Effector memory CD8-positive, alpha-beta T cell (primary cell): ENCODE measurements around the gene GCFC2.
"Not testable (repeated sequence)": the region's sequence is repeated elsewhere in the genome, so short reads cannot be mapped to it uniquely, and the experiment has no call there.

Experiments used
- ATAC-seq: fragments of 150-1000 bp; cut with Tn5 transposase; replicated peaks from 2 replicates; pipeline ENCODE4 v1.10.0; 2021; ENCODE audit warnings: mild to moderate bottlenecking, moderate library complexity
- DNase-seq, 3 experiments: peaks; one replicate each; pipeline ENCODE4 v3.0.0; 2021
- H3K27ac Mint-ChIP-seq, 2 donors: one replicate each; pipeline ENCODE4 v1.8.0; 2022; ENCODE audit warnings: mild to moderate bottlenecking in 2 of 2, mixed read lengths in 2 of 2, moderate library complexity in 2 of 2
- H3K27me3 Mint-ChIP-seq, 2 donors: one replicate each; pipeline ENCODE4 v1.8.0; 2022; ENCODE audit warnings: mixed read lengths in 2 of 2
- H3K36me3 Mint-ChIP-seq: one replicate; pipeline ENCODE4 v1.8.0; 2022; ENCODE audit warnings: mild to moderate bottlenecking, moderate library complexity, mixed read lengths; ENCODE audit not compliant: insufficient read depth
- H3K4me1 Mint-ChIP-seq, 2 donors: one replicate each; pipeline ENCODE4 v1.8.0; 2022; ENCODE audit warnings: low read depth in 2 of 2, mixed read lengths in 2 of 2
- H3K4me3 Mint-ChIP-seq, 2 donors: one replicate each; pipeline ENCODE4 v1.8.0; 2022; ENCODE audit warnings: mild to moderate bottlenecking in 2 of 2, mixed read lengths in 2 of 2, moderate library complexity in 2 of 2
- H3K9me3 Mint-ChIP-seq, 2 donors: one replicate each; pipeline ENCODE4 v1.8.0; 2022; ENCODE audit warnings: mixed read lengths in 2 of 2
- total RNA-seq, 9 experiments: gene quantifications; one replicate each; lab custom pipeline; 2026; lab: John Stamatoyannopoulos, UW

Gene GCFC2
- total RNA-seq: 26.2 to 71.7 (median 48.6) reads per million in 9 experiments

DNA sequence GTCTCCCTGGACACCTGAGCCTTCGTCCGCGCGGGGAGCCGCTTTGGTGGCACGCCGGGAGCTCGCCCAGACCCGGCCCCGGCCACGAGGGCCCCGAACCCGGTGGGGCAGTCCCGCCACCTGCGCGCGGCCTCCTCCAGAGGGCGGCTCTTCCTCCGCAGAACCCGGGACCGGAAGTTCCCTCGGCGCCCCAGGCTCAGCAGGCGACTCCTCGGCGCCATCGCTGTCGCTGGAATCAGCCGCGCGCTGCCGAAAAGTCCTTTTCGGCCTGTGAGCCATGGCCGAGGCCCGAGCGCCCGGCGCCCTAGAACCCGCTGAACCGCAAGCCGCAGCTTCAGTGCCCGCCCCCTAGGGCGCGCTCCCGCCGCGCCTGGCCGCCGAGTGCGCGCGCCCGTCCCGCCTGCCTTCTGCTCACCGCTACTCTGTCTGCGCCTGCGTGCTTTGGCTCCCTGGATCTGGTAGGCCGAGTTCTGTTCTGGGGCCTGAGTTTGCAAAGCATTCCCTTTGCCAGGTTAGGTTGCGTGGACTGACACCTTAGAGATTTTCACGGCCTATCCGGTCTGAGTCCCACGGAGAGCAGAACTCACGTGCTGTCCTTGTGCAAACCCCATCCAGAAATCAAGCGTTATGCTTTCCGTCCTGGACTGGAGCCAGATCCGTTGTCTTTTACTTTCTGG is at the start of gene GCFC2:
Gene GCFC2 (minus strand): TSS at position 339 of the 677 bp plus-strand sequence. CDS start 60 bp downstream, at position 279.
- peak within 1 kb of the TSS; percentile 89 to 90 for H3K4me3 Mint-ChIP-seq
- peaks cover 0 to 9% of the 10 kb centered on the region in 2 donors for H3K27me3 Mint-ChIP-seq
- no peaks in the 10 kb centered on the region for H3K9me3 Mint-ChIP-seq
- peaks cover 11 to 15% of the 10 kb centered on the region in 2 donors for H3K4me1 Mint-ChIP-seq
- peak; percentile 83 for ATAC-seq
- H3K27ac Mint-ChIP-seq: peak within 1 kb of the TSS; percentile 96 to 98
- H3K36me3 Mint-ChIP-seq: peaks cover 11% of the 10 kb centered on the region
- DNase-seq: peak; percentile 74 to 79 (median 75)

DNA sequence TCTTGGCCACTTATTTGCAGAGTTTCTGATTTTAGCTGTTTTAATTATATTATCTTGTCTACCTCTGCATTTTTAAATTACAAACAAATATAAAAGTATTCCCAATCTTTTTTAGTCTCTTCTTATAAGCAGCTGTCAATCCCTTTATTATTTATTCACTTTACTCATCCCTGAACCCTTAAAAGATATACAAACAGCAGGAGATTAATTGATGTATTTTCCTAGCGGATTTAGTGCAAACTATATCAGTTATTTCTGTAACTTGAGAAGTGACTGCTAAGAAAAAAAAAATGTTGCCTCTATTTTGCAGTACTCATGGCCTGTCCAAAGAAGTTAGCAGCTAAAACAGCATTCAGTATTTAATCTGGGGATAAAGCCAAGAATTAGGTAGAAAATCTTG is 42.1 kb upstream of the GCFC2 start:
- Mint-ChIP-seq H3K9me3 (no peaks in the 10 kb centered on the region), H3K27ac (no peak overlapping the region), H3K27me3 (peaks cover 0 to 27% of the 10 kb centered on the region in 2 donors), H3K4me3 (no peak overlapping the region), H3K4me1 (no peaks in the 10 kb centered on the region), H3K36me3 (no peaks in the 10 kb centered on the region)
- ATAC-seq: no peak
- DNase-seq: no peak

DNA sequence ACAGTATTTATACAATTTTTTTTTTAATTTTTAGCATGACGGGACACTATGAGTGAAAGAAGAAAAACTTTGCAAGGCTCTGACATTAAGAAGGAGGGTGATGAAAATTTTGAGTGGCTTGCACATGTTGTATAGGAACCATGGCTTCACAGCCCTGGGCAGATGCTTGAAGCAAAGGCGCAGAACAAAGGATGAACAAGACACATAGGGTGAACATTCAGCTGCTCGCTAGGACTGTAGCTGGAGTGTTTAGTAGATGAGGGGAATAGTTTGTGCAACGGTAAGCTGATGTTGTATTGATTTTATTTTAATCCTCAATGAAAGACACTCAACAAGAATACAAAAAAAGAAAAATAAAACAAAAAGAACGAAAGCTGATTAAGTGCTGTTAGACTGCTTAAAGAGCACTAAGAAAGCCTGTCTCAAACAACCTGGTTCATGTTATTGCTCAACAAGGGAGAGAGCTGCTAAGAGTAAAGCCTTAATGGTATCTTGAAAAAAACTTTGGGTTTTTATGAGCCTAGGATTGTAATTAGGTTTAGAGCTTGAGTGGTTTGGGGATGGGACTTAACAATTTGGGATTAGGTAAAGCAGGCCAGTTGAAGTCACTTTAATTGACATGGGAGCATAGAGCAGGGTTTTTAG is 41.2 kb upstream of the GCFC2 start:
- DNase-seq (no peak), ATAC-seq (no peak)
- no peaks in the 10 kb centered on the region for H3K4me1 Mint-ChIP-seq
- H3K27me3 Mint-ChIP-seq: peaks cover 0 to 23% of the 10 kb centered on the region in 2 donors
- H3K27ac Mint-ChIP-seq: no peak overlapping the region
- H3K36me3 Mint-ChIP-seq: no peaks in the 10 kb centered on the region
- H3K4me3 Mint-ChIP-seq: no peak overlapping the region
- no peaks in the 10 kb centered on the region for H3K9me3 Mint-ChIP-seq

DNA sequence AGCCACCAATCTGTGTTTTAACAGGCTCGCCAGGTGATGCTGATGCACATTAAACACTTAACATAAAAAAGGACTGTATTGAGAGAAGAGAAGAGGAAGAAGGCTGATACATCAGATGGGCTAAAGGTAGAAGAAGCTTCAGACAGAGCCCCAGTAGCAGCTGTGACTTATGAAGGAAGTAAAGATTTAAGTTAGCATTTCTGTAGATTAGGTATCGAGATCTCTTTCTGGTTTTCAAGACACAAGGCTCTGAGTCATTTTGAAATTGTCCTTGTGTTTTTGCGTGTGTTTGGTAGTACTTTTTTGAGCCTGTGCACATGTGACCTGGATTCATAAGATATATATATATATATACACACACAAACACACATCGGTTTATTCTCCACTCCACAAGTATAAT is 40.6 kb upstream of the GCFC2 start:
- Mint-ChIP-seq H3K4me1 (no peaks in the 10 kb centered on the region), H3K27ac (no peak overlapping the region), H3K9me3 (no peaks in the 10 kb centered on the region), H3K4me3 (no peak overlapping the region), H3K36me3 (no peaks in the 10 kb centered on the region), H3K27me3 (peaks cover 0 to 23% of the 10 kb centered on the region in 2 donors)
- no peak for ATAC-seq
- no peak for DNase-seq

DNA sequence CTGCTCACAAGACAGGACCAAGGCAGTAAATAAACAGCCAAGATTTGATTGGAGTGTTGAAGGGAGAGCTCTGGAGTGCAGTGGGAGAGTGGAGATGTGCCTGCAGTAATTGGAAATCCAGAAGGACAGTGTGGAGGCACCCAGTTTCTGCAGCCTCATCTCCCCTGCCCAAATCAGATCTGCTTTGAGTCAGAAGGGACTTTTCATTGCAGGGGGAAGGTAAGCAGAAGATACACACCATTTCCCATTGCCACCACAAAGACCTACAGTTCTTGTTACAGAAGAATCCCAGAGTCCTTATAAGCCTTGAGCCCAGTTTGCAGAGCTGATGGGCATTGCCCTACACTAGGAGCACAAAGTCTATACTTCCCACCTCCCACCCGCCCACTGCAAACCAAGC is 27.2 kb upstream of the GCFC2 start:
- H3K27me3 Mint-ChIP-seq: peaks cover 27 to 42% of the 10 kb centered on the region in 2 donors
- H3K4me3 Mint-ChIP-seq: no peak overlapping the region
- H3K27ac Mint-ChIP-seq: no peak overlapping the region
- DNase-seq (no peak), ATAC-seq (no peak)
- H3K36me3 Mint-ChIP-seq: no peaks in the 10 kb centered on the region
- peaks cover 3 to 7% of the 10 kb centered on the region in 2 donors for H3K9me3 Mint-ChIP-seq
- no peaks in the 10 kb centered on the region for H3K4me1 Mint-ChIP-seq

DNA sequence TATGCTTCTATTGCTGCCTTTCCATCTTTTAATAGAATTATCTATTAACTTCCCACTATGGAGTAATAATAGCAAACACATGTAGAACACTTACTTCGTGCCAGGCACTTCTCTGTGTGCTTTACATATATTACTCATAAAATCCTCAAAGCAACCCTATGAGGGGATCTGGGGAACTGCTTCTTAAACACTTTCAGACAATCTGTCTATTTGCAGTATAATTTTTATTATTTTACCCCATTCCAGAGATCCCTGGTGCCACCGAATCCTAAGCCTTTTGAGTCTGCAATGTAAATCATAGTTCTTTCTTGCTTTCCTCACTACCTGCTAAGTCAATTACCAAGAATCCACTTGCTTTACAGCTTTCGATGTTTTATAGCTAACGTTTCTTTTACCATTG is 25.6 kb upstream of the GCFC2 start:
- Mint-ChIP-seq H3K36me3 (no peaks in the 10 kb centered on the region), H3K9me3 (peaks cover 3 to 7% of the 10 kb centered on the region in 2 donors), H3K27ac (no peak overlapping the region), H3K27me3 (peaks cover 27 to 54% of the 10 kb centered on the region in 2 donors), H3K4me1 (no peaks in the 10 kb centered on the region), H3K4me3 (no peak overlapping the region)
- ATAC-seq: no peak
- DNase-seq: no peak

DNA sequence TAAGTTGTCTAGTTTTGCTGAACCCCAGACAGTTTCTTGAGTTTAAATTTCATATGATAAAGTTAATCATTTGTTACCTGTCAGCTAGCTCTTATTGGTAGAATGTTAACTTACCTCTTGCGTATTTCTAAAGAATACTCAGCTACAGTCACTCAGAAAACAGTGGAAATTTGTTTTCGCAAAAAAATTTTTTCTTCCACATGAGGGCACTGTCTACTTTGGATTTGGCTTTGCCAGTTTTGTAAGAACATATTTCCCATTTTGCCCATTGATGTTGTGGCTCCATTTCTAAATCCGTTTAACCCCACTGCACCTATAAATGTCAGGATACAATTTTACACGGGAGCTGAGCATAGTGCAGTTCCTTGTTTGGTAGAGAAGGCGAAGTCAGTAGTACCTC is 19.1 kb upstream of the GCFC2 start:
- Mint-ChIP-seq H3K9me3 (no peaks in the 10 kb centered on the region), H3K4me3 (no peak overlapping the region), H3K27me3 (peaks cover 16 to 46% of the 10 kb centered on the region in 2 donors), H3K27ac (no peak overlapping the region), H3K36me3 (no peaks in the 10 kb centered on the region), H3K4me1 (no peaks in the 10 kb centered on the region)
- ATAC-seq (no peak), DNase-seq (no peak)

DNA sequence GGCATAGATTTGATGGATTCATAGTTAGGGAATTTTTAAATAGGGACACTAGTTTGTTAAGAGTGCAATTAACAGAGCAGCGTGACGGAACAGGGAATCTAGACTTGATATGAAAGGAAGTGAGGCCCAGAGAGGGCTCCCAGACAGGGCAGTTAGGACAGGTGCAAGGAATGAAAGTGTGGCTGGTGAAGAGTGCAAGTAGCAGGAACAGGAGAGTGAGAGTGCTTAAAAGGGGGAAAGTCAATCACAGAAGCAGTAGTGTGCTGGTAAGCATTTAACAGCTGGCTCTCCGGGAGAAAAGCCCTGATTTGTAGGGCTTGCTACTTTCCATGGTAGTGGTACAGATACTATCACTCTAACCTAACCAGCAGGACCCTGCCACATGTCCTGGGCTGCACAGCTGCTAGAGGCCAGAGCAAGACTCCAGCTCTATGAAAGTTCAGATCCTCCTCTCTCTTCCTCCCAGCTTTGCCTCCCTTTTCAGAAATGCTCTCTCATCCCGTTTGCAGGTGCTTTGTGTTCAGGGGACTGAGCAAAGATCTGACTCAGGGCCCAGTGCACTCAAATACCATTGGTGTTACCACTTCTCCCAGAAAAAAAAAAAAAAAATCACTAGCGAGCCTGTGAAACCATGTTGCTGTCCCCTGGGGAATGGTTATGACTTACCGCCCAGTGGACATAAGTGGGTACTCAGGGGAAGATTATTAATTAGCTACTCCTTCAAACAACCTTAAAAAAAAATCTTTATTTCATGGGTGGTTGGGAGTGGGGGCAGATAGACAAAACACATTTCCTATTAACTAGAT is 18.1 kb upstream of the GCFC2 start:
- ATAC-seq (no peak), DNase-seq (no peak)
- Mint-ChIP-seq H3K27ac (no peak overlapping the region), H3K27me3 (peaks cover 25 to 56% of the 10 kb centered on the region in 2 donors), H3K9me3 (no peaks in the 10 kb centered on the region), H3K4me1 (no peaks in the 10 kb centered on the region), H3K36me3 (no peaks in the 10 kb centered on the region), H3K4me3 (no peak overlapping the region)

DNA sequence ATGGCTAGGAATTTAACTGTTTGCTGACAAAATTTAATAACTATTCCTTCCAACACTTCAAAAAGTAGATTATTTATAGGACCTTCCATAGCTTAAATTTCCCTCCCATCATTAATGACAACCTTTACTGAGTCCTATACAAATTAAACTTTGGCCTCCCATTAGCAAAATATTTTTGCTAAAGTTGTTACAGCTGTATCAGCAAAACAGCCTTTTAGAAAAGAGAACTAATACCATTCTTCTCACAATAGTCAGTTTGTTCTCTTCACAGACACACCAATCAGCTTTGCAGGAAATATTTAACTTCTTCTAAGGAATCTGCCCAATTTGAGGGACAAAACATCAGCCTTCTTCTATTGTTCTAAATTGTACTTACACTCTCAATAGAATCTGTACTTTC is 12.0 kb upstream of the GCFC2 start:
- H3K36me3 Mint-ChIP-seq: no peaks in the 10 kb centered on the region
- no peaks in the 10 kb centered on the region for H3K9me3 Mint-ChIP-seq
- no peaks in the 10 kb centered on the region for H3K4me1 Mint-ChIP-seq
- H3K4me3 Mint-ChIP-seq: no peak overlapping the region
- peaks cover 53 to 57% of the 10 kb centered on the region in 2 donors for H3K27me3 Mint-ChIP-seq
- DNase-seq: no peak
- H3K27ac Mint-ChIP-seq: no peak overlapping the region
- ATAC-seq: no peak

DNA sequence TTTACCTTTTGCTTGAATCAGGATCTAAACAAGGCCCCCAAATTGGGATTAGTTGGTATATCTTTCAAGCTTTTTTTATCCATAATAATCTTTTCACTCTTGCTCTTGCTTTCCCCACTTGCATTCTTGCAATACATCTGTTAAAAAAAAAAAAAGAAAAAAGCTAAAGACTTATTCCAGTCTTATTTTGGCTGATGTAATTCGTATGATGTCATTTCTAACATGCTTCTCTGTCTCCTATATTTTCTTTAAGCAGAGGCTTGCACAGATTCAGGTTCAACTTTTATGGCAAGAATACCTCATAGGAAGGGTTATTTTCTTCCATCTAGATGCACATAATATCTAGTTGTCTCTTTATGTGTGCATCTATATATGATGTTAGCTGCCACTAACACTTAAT is 9.8 kb upstream of the GCFC2 start:
- no peaks in the 10 kb centered on the region for H3K4me1 Mint-ChIP-seq
- H3K9me3 Mint-ChIP-seq: no peaks in the 10 kb centered on the region
- no peak overlapping the region for H3K4me3 Mint-ChIP-seq
- H3K36me3 Mint-ChIP-seq: no peaks in the 10 kb centered on the region
- no peak for ATAC-seq
- H3K27ac Mint-ChIP-seq: no peak overlapping the region
- peaks cover 52 to 59% of the 10 kb centered on the region in 2 donors for H3K27me3 Mint-ChIP-seq
- DNase-seq: no peak

DNA sequence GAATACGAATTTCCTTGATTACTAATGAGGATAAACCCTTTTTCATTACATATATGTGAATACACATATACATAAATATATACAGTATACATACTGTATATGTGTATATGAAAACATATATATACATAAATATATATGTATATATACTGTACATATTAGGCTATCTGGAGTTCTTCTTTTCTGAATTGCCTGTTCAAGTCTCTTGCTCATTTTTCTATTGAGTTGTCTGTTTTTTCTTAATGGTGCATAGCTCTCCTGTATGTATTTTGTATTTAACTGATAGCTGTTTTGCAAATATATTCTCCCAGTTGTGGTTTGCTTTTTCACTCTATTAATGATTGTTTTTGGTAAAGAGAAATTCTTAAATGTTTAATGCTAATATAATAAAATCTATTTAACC is 8.9 kb upstream of the GCFC2 start:
- H3K4me3 Mint-ChIP-seq: no peak overlapping the region
- ATAC-seq (no peak), DNase-seq (no peak)
- no peaks in the 10 kb centered on the region for H3K9me3 Mint-ChIP-seq
- H3K27me3 Mint-ChIP-seq: peaks cover 46 to 60% of the 10 kb centered on the region in 2 donors
- no peak overlapping the region for H3K27ac Mint-ChIP-seq
- no peaks in the 10 kb centered on the region for H3K36me3 Mint-ChIP-seq
- H3K4me1 Mint-ChIP-seq: no peaks in the 10 kb centered on the region

DNA sequence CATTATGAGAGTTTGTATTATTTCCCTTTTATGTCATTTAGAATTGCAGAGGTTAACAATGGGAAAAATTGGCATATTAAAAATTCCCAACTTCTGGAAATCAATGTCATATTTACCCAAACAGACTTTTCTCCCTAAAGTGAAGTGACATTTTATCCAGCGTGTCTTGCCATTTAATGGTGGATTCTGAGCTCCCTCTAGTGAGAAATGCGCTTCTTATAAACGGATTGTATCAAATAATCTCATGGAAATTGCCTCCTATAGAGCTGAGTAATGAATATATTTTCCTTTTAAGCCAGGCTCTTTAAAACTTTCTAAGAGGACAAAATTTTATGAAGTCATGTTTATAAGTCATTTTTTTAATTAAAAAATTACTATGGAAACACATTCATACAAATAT is 5.7 kb upstream of the GCFC2 start:
- Mint-ChIP-seq H3K27ac (no peak overlapping the region), H3K9me3 (no peaks in the 10 kb centered on the region), H3K36me3 (no peaks in the 10 kb centered on the region), H3K4me3 (no peak overlapping the region), H3K4me1 (no peaks in the 10 kb centered on the region), H3K27me3 (peaks cover 25 to 28% of the 10 kb centered on the region in 2 donors)
- no peak for ATAC-seq
- DNase-seq: no peak

DNA sequence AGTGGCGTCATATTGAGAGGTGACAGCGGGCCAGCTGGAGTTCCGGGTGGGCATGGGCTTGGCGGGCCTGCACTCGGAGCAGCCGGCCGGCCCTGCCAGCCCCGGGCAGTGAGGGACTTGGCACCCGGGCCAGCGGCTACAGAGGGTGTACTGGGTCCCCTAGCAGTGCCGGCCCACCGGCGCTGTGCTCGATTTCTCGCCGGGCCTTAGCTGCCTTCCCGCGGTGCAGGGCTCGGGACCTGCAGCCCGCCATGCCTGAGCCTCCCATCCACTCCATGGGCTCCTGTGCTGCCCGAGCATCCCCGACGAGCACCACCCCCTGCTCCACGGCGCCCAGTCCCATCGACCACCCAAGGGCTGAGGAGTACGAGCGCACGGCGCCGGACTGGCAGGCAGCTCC is 875 bp upstream of the GCFC2 start:
- not testable (repeated sequence) for ATAC-seq, H3K9me3 Mint-ChIP-seq, DNase-seq, H3K27me3 Mint-ChIP-seq
- Mint-ChIP-seq H3K36me3 (peaks cover 11% of the 10 kb centered on the region), H3K27ac (peak overlapping the region; percentile 60 to 98), H3K4me3 (peak overlapping the region; percentile 89 to 90), H3K4me1 (peaks cover 11 to 15% of the 10 kb centered on the region in 2 donors)
